GM18519 (cell line): Measurements from ENCODE around the gene GTF3C5.
"Not testable (repeated sequence)": the region's sequence is repeated elsewhere in the genome, so short reads cannot be mapped to it uniquely, and the experiment has no call there.

Experiments
- ATAC-seq: cut with Tn5 transposase; IDR thresholded peaks from one replicate; pipeline ENCODE4 v1.9.1; 2021; ENCODE audit warnings: mild to moderate bottlenecking, moderate library complexity; ENCODE audit not compliant: unreplicated experiment, low FRiP score

Gene GTF3C5

DNA sequence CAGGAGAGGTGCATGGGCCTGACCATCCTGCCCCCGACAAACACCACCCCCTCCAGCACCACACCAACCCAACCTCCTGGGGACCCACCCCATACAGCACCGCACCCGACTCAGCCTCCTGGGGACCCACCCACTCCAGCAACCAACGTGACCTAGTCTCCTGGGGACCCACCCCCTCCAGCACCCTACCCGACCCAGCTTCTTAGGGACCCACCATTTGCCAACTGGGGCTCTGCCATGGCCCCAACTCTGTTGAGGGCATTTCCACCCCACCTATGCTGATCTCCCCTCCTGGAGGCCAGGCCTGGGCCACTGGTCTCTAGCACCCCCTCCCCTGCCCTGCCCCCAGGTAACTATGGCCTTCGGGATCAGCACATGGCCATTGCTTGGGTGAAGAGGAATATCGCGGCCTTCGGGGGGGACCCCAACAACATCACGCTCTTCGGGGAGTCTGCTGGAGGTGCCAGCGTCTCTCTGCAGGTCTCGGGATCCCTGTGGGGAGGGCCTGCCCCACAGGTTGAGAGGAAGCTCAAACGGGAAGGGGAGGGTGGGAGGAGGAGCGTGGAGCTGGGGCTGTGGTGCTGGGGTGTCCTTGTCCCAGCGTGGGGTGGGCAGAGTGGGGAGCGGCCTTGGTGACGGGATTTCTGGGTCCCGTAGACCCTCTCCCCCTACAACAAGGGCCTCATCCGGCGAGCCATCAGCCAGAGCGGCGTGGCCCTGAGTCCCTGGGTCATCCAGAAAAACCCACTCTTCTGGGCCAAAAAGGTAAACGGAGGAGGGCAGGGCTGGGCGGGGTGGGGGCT is 35.6 kb downstream of the GTF3C5 start:
- no peak for ATAC-seq

DNA sequence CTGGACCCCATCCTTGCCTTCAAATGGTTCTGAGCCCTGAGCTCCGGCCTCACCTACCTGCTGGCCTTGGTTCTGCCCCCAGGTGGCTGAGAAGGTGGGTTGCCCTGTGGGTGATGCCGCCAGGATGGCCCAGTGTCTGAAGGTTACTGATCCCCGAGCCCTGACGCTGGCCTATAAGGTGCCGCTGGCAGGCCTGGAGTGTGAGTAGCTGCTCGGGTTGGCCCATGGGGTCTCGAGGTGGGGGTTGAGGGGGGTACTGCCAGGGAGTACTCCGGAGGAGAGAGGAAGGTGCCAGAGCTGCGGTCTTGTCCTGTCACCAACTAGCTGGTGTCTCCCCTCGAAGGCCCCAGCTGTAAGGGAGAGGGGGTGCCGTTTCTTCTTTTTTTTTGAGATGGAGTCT is 36.2 kb downstream of the GTF3C5 start:
- no peak for ATAC-seq

DNA sequence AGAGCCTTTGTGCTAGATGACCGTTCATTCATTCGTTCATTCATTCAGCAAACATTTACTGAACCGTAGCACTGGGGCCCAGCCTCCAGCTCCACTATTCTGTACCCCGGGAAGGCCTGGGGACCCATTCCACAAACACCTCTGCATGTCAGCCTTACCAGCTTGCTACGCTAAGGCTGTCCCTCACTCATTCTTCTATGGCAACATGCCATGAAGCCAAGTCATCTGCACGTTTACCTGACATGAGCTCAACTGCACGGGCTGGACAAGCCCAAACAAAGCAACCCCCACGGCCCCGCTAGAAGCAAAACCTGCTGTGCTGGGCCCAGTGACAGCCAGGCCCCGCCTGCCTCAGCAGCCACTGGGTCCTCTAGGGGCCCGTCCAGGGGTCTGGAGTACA is 37.0 kb downstream of the GTF3C5 start:
- no peak for ATAC-seq

DNA sequence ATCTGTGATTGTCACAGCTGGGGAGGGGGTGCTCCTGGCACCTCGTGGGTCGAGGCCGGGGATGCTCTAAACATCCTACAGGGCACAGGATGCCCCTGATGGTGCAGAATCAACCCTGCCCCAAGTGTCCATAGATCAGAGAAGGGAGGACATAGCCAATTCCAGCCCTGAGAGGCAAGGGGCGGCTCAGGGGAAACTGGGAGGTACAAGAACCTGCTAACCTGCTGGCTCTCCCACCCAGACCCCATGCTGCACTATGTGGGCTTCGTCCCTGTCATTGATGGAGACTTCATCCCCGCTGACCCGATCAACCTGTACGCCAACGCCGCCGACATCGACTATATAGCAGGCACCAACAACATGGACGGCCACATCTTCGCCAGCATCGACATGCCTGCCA is 37.6 kb downstream of the GTF3C5 start:
- ATAC-seq, result not testable (repeated sequence)

DNA sequence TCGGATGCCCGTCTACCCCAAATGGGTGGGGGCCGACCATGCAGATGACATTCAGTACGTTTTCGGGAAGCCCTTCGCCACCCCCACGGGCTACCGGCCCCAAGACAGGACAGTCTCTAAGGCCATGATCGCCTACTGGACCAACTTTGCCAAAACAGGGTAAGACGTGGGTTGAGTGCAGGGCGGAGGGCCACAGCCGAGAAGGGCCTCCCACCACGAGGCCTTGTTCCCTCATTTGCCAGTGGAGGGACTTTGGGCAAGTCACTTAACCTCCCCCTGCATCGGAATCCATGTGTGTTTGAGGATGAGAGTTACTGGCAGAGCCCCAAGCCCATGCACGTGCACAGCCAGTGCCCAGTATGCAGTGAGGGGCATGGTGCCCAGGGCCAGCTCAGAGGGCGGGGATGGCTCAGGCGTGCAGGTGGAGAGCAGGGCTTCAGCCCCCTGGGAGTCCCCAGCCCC is 39.7 kb downstream of the GTF3C5 start:
- ATAC-seq, result not testable (repeated sequence)

DNA sequence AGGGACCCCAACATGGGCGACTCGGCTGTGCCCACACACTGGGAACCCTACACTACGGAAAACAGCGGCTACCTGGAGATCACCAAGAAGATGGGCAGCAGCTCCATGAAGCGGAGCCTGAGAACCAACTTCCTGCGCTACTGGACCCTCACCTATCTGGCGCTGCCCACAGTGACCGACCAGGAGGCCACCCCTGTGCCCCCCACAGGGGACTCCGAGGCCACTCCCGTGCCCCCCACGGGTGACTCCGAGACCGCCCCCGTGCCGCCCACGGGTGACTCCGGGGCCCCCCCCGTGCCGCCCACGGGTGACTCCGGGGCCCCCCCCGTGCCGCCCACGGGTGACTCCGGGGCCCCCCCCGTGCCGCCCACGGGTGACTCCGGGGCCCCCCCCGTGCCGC is 40.2 kb downstream of the GTF3C5 start:
- not testable (repeated sequence) for ATAC-seq

DNA sequence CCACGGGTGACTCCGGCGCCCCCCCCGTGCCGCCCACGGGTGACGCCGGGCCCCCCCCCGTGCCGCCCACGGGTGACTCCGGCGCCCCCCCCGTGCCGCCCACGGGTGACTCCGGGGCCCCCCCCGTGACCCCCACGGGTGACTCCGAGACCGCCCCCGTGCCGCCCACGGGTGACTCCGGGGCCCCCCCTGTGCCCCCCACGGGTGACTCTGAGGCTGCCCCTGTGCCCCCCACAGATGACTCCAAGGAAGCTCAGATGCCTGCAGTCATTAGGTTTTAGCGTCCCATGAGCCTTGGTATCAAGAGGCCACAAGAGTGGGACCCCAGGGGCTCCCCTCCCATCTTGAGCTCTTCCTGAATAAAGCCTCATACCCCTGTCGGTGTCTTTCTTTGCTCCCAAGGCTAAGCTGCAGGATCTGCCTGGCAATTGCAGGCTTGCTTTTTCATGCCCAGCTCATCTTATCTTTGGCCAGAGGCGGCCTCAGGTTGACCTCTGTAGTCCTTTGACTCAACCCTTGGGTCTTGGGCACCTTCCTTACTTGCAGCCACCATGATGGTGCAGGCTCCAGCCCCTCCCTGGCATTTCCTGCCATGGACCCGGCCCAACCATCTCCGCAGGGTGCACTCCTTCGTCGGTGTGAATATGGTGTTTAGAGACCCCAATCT is 40.8 kb downstream of the GTF3C5 start:
- no peak for ATAC-seq

DNA sequence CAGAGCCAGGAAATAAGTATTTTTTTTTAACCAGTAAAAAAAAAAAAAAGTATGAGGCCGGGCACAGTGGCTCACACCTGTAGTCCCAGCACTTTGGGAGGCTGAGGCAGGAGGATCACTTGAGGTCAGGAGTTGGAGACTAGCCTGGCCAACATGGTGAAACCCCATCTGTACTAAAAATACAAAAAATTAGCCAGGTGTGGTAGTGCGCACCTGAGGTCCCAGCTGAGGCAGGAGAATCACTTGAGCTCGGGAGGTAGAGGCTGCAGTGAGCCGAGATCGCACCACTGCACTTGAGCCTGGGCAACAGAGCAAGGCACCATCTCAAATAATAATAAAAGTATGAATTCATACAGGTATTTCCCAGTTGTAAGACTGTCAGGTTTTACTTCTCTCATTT is 41.4 kb downstream of the GTF3C5 start:
- ATAC-seq, result not testable (repeated sequence)

DNA sequence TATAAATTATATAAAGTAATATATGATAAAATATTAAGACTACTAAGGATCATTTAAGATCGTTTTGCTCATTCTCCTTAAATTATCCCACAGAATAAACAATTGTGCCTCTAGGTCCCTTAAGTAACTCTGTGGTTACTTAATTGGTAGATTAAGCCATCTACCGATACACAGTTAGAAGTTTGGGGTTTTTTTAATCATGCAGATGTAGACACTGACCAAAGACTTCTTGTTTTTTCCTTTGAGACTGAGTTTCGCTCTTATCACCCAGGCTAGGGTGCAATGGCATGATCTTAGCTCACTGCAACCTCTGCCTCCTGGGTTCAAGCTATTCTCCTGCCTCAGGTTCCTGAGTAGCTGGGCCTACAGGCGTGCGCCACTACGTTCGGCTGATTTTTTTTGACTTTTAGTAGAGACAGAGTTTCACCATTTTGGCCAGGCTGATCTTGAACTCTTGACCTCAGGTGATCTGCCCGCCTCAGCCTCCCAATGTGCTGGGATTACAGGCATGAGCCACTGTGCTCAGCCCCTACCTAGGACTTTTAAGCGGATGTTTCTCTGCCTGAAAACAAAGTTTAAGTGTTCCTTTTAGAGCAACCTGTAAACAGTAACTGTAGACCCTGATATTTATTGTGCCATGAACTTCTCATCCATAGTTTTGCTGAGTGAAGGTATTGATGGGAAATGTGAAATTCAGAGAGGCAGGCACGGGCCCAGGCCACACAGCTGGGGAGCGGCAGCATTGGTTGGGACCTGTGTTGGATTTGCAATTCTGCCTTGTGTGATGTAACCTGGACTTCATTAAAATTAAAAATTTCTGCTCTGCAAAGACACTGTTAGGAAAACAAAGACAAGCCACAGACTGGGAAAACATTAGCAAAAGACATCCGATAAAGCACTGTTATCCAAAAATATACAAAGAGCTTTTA is 42.6 kb downstream of the GTF3C5 start:
- no peak for ATAC-seq

DNA sequence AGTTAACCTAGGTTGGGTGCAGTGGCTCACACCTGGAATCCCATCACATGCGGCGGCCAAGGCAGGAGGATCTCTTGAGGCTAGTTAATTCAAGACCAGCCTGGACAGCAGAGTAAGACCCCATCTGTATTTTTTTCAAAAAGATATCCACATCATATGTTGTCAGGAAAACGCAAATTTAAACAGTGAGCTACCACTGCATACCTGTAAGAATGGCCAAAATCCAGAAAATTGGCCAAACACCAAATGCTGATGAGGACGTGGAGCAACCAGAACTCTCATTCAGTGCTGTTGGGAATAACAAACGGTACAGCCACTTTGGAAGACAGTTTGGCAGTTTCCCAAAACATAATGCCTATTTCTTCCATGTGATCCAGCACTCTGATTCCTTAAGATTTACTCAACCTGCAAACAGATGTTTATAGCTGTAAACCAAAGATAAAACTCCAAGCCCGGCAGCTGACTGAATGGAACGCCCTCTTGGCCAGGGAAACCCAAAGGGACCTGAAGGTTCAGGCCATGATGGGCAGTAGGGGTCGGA is 43.4 kb downstream of the GTF3C5 start:
- no peak for ATAC-seq

DNA sequence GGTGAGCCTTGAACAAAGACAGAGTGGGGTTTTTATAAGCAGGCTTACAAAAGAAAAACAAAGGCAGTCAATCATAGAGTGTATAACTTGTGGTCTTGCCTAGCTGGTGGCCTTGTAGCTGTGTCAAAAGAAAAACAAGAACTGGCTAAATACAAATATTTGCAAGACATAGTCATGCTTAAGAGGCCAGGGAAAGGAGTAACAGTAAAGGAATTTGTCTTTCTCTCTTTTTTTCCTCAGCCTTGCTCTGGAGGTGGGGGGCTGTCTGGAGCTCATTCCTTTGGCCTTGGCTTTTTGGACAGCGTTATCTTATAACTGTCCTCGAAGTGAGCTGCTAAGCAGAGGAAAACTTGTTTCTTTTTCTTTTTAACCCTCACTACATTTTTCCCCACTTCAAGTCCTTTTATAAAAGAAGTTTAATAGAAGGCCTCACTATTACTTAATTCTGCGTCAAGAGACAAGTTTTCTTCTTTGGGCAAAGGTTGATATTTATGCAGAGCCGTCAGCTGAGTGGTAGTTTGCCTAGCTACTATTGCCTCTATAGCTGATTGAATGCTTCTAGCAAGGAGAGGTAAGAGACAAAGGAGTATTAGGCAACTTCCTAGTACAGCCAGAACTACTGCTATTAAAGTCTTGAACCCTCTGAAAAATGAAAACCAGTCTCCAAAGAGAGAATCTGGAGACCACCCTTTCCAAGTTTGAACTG is 45.3 kb downstream of the GTF3C5 start:
- no peak for ATAC-seq

DNA sequence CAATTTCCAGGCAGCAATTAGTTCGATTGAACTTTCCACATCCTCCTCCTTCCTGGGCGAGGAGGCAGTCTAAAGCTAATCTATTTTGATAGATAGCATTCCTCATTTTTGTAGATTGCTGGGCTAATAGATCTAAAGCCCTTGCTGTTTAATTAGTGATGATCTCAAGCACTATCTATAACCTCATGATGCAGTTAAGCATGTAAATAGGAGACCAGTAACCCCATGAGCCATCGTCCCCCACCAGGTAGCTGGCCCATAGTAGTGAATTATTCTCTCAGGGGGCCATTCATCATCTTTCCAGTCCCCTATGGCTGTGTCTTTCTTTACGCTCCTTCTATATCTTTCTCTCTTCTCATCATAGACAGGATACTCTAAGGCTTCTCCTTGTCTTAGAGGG is 45.9 kb downstream of the GTF3C5 start:
- ATAC-seq, result no peak

DNA sequence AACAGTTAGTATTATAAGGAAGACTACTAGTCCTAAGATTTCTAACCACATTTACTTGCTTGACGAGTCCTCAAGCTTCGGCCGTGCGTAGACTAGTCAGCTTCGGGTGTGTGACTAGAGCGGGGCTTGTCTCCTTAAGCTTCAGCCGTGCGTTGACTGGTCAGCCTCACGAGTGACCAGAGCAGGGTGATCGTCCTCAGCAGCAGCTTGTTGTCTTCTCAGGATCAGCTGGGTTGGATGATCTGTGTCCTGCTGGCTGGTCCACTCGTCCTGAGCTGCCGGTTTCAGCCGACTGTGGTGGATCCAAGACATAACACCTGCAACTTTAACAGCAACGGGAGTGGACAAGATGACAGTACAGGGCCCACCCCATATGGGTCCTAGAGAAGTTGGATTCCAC is 47.7 kb downstream of the GTF3C5 start:
- no peak for ATAC-seq

DNA sequence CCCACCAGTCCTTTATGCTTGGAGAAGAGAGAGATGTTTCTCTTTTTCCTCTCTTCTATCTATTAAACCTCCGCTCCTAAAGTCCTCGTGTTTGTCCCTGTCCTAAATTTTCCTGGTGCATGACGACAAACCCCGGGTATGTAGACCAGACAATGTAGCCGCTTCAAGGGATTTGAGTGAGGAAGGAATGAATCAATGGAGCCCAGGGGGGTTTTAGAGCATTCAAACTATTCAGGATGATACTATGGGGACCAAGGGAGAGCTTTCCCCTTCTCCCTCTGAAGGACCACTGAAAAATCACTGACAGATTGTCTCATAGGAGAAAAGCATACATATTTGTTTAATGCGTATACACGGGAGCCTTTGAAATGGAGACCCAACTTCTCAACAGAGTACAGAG is 49.4 kb downstream of the GTF3C5 start:
- ATAC-seq, result no peak

DNA sequence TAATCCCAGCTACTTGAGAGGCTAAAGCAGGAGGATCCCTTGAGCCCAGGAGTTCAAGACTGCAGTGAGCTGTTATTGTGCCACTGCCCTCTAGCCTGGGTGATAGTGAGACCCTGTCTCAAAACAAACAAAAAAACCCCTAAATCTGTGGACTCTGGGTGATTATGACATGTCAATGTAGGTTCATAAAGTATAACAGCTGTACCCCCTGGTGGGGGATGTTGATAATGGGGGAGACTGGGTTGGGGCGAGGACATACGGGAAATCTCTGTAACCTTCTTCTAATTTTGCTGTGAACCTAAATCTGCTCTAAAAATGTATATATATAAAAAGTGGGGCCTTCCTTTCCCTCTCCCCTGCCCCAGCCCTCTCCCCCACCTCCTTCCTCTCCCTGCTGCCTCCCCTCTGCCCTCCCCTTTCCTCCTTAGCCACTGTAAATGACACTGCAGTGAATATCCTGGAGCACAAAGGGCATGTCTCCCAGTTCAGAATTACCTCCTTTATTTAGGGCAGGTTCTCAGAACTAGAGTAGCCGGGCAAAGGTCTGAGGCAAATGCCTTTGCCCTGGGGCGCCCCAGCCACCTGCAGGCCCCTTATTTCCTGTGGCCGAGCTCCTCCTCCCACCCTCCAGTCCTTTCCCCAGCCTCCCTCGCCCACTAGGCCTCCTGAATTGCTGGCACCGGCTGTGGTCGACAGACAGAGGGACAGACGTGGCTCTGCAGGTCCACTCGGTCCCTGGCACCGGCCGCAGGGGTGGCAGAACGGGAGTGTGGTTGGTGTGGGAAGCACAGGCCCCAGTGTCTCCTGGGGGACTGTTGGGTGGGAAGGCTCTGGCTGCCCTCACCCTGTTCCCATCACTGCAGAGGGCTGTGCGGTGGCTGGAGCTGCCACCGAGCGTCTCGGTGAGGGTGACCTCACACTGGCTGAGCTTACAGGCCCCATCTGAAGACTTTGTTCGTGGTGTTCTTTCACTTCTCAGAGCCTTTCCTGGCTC is 50.3 kb downstream of the GTF3C5 start:
- not testable (repeated sequence) for ATAC-seq

DNA sequence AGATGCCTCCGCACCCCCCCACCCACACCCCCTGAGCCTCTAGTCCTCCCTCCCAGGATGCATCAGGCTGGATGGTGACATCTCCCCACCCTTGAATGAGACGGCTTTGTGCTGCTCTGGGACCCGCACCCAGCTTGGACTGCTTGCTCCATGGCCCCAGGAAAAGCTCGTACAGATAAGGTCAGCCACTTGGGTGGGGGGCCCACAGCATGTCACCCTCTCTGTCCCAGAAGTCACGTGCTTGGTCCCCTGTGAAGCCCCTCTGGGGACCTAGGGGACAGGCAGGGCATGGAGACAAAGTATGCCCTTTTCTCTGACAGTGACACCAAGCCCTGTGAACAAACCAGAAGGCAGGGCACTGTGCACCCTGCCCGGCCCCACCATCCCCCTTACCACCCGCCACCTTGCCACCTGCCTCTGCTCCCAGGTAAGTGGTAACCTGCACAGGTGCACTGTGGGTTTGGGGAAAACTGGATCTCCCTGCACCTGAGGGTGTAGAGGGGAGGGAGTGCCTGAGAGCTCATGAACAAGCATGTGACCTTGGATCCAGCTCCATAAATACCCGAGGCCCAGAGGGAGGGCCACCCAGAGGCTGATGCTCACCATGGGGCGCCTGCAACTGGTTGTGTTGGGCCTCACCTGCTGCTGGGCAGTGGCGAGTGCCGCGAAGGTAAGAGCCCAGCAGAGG is 51.3 kb downstream of the GTF3C5 start:
- not testable (repeated sequence) for ATAC-seq

DNA sequence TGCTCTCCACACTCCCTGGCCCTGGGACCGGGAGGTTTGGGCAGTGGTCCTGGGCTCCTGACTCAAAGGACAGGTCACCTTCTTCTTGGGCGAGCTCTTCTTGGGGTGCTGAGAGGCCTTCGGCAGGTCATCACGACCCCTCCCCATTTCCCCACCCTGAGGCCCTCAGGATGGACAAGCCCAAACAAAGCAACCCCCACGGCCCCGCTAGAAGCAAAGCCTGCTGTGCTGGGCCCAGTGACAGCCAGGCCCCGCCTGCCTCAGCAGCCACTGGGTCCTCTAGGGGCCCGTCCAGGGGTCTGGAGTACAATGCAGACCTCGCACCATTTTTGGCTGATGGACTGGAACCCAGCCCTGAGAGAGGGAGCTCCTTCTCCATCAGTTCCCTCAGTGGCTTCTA is 52.9 kb downstream of the GTF3C5 start:
- not testable (repeated sequence) for ATAC-seq

DNA sequence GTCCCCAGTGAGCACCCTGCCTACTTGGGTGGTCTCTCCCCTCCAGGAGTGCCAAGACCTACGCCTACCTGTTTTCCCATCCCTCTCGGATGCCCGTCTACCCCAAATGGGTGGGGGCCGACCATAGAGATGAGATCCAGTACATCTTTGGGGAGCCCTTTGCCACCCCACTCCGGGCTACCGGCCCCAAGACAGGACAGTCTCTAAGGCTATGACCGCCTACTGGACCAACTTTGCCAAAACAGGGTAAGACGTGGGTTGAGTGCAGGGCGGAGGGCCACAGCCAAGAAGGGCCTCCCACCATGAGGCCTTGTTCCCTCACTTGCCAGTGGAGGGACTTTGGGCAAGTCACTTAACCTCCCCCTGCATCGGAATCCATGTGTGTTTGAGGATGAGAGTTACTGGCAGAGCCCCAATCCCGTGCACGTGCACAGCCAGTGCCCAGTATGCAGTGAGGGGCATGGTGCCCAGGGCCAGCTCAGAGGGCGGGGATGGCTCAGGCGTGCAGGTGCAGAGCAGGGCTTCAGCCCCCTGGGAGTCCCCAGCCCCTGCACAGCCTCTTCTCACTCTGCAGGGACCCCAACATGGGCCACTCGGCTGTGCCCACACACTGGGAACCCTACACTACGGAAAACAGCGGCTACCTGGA is 55.5 kb downstream of the GTF3C5 start:
- not testable (repeated sequence) for ATAC-seq
